GM23338 (cell line): ENCODE data around the gene NCBP1. TPM values are rescaled to one million over a fixed set of nuclear protein-coding genes. Genes with fewer than 3 reads are reported as not detected.
A peak's percentile ranks its signal among the peaks of the same experiment; 100 is the strongest.

Source experiments
- ATAC-seq: fragments of 200-7000 bp; cut with Tn5 transposase; 3 replicates; pipeline ENCODE4 v1.9.1; 2020
- DNase-seq: peaks from one replicate; pipeline ENCODE4 v3.0.0-alpha.2; 2015; ENCODE audit warnings: low spot score
- H2AFZ ChIP-seq: fragments of 200-600 bp; sonication (generic); 2 replicates; pipeline ENCODE4 v1.8.0; 2016; ENCODE audit warnings: antibody characterized with exemption, mild to moderate bottlenecking, moderate library complexity
- H3F3A ChIP-seq: fragments of 200-600 bp; sonication (generic); replicated peaks from 2 replicates; pipeline ENCODE4 v1.8.0; 2017; ENCODE audit warnings: antibody characterized with exemption, mixed run types, low read depth
- H3K27ac ChIP-seq: fragments of 200-600 bp; sonication (generic); 2 replicates; pipeline ENCODE4 v1.6.1; 2016; ENCODE audit warnings: low read depth
- H3K27me3 ChIP-seq: fragments of 200-600 bp; sonication (generic); 2 replicates; pipeline ENCODE4 v1.8.0; 2016; ENCODE audit warnings: mild to moderate bottlenecking, mixed run types, moderate library complexity; ENCODE audit not compliant: insufficient read depth
- H3K36me3 ChIP-seq: fragments of 200-600 bp; sonication (generic); 2 replicates; pipeline ENCODE4 v1.8.0; 2016; ENCODE audit warnings: mild to moderate bottlenecking; ENCODE audit not compliant: insufficient read depth
- H3K4me1 ChIP-seq: fragments of 200-600 bp; sonication (generic); 2 replicates; pipeline ENCODE4 v1.8.0; 2016; ENCODE audit warnings: mild to moderate bottlenecking, moderate library complexity; ENCODE audit not compliant: insufficient read depth
- H3K4me2 ChIP-seq: fragments of 200-600 bp; sonication (generic); 2 replicates; pipeline ENCODE4 v1.7.1; 2017; ENCODE audit warnings: mixed run types
- H3K4me3 ChIP-seq: fragments of 200-600 bp; sonication (generic); 2 replicates; pipeline ENCODE4 v1.6.1; 2016; ENCODE audit warnings: mixed run types
- H3K79me2 ChIP-seq: fragments of 200-600 bp; sonication (generic); replicated peaks from 2 replicates; pipeline ENCODE4 v1.8.0; 2017; ENCODE audit warnings: mild to moderate bottlenecking; ENCODE audit not compliant: insufficient read depth
- H3K9me2 ChIP-seq: fragments of 200-600 bp; sonication (generic); 2 replicates; pipeline ENCODE4 v1.8.0; 2017; ENCODE audit not compliant: insufficient read depth
- H4K20me1 ChIP-seq: fragments of 200-600 bp; sonication (generic); replicated peaks from 2 replicates; pipeline ENCODE4 v1.8.0; 2017; ENCODE audit warnings: mild to moderate bottlenecking; ENCODE audit not compliant: insufficient read depth
- H3K27ac Mint-ChIP-seq: 2 replicates; pipeline ENCODE4 v1.8.0; 2020; ENCODE audit warnings: inconsistent platforms, mild to moderate bottlenecking, moderate library complexity, mixed read lengths
- H3K27me3 Mint-ChIP-seq: 3 replicates; pipeline ENCODE4 v1.8.0; 2022; ENCODE audit warnings: low read depth, mild to moderate bottlenecking, moderate library complexity, mixed read lengths, inconsistent platforms; ENCODE audit not compliant: insufficient read depth, poor library complexity
- H3K36me3 Mint-ChIP-seq: 3 replicates; pipeline ENCODE4 v1.8.0; 2021; ENCODE audit warnings: low read depth, mild to moderate bottlenecking, inconsistent platforms, moderate library complexity, mixed read lengths
- H3K4me1 Mint-ChIP-seq: 3 replicates; pipeline ENCODE4 v1.8.0; 2020; ENCODE audit warnings: mild to moderate bottlenecking, inconsistent platforms, mixed read lengths
- H3K4me3 Mint-ChIP-seq: 3 replicates; pipeline ENCODE4 v1.8.0; 2021; ENCODE audit warnings: moderate library complexity, mild to moderate bottlenecking, inconsistent platforms, mixed read lengths
- H3K9me3 Mint-ChIP-seq: 3 replicates; pipeline ENCODE4 v1.8.0; 2020; ENCODE audit warnings: moderate library complexity, mild to moderate bottlenecking, inconsistent platforms, mixed read lengths
- CREB1 ChIP-seq: fragments of 250-450 bp; sonication (Bioruptor Pico); IDR thresholded peaks from 2 replicates; pipeline ENCODE4 v1.5.0; 2020; ENCODE audit warnings: low read depth, mild to moderate bottlenecking, moderate library complexity
- EZH2 ChIP-seq: fragments of 200-600 bp; sonication (generic); IDR thresholded peaks from one replicate; pipeline ENCODE4 v1.8.0; 2017; ENCODE audit warnings: antibody characterized with exemption, mild to moderate bottlenecking, low read depth; ENCODE audit not compliant: unreplicated experiment
- EZH2phosphoT487 ChIP-seq: fragments of 200-600 bp; sonication (generic); IDR thresholded peaks from one replicate; pipeline ENCODE4 v1.8.1; 2018; ENCODE audit warnings: antibody characterized with exemption; ENCODE audit not compliant: unreplicated experiment
- JUNB ChIP-seq: IDR thresholded peaks from one replicate; pipeline ENCODE4 v1.6.1; 2016; ENCODE audit warnings: antibody characterized with exemption; ENCODE audit not compliant: unreplicated experiment
- NANOG ChIP-seq: IDR thresholded peaks from 2 replicates; pipeline ENCODE4 v1.6.1; 2016; ENCODE audit warnings: antibody characterized with exemption, borderline replicate concordance
- POLR2AphosphoS5 ChIP-seq: IDR thresholded peaks from 2 replicates; pipeline ENCODE4 v1.6.1; 2016; ENCODE audit warnings: antibody characterized with exemption, low read depth
- STAT1 ChIP-seq: IDR thresholded peaks from one replicate; pipeline ENCODE4 v1.6.1; 2016; ENCODE audit warnings: antibody characterized with exemption; ENCODE audit not compliant: unreplicated experiment
- ZNF114 ChIP-seq: fragments of 250-450 bp; sonication (Bioruptor Pico); IDR thresholded peaks from 2 replicates; pipeline ENCODE4 v1.5.0; 2020; ENCODE audit warnings: mild to moderate bottlenecking, moderate library complexity
- ZNF331 ChIP-seq: fragments of 250-450 bp; sonication (Bioruptor Pico); IDR thresholded peaks from 2 replicates; pipeline ENCODE4 v1.5.0; 2020; ENCODE audit warnings: low read depth, mild to moderate bottlenecking, moderate library complexity
- polyA plus RNA-seq: library from polyadenylated mRNA; unstranded; fragments of >200 nt; fragmentation: Nextera tagmentation; extraction: Ambion mirVana; gene quantifications from 2 replicates; pipeline ENCODE4 v1.2.1, GENCODE V29; 2016
- total RNA-seq: library from RNA; depleted of rRNA; stranded (reverse); fragments of >200 nt; shearing (Covaris generic); gene quantifications from 2 replicates; pipeline ENCODE4 v1.2.3, GENCODE V29; 2014
- TF ChIP-seq, protein P1 (sequence below): IDR thresholded peaks from 2 replicates; pipeline ENCODE4 v1.6.1; 2016; ENCODE audit warnings: antibody characterized with exemption
- TF ChIP-seq, protein P2 (sequence below): fragments of 250-450 bp; sonication (Bioruptor Pico); IDR thresholded peaks from 2 replicates; pipeline ENCODE4 v1.5.0; 2020; ENCODE audit warnings: mild to moderate bottlenecking, moderate library complexity
- TF ChIP-seq, protein P3 (sequence below), 2 experiments: fragments of 200-600 bp in 1 of 2; sonication (generic) in 1 of 2; conservative IDR thresholded peaks; 2 replicates each; pipeline versions ENCODE4 v1.5.1 to v1.6.1; 2016 to 2017; ENCODE audit warnings: antibody characterized with exemption in 2 of 2, low read depth in 2 of 2, mild to moderate bottlenecking in 2 of 2, moderate library complexity in 1 of 2
- TF ChIP-seq, protein P4 (sequence below): IDR thresholded peaks from one replicate; pipeline ENCODE4 v1.6.1; 2018; ENCODE audit warnings: antibody characterized with exemption; ENCODE audit not compliant: unreplicated experiment

The NCBP1 gene
- total and polyA plus RNA-seq, 2 experiments from 2014 or later, result 43.9 to 60.2 TPM

DNA sequence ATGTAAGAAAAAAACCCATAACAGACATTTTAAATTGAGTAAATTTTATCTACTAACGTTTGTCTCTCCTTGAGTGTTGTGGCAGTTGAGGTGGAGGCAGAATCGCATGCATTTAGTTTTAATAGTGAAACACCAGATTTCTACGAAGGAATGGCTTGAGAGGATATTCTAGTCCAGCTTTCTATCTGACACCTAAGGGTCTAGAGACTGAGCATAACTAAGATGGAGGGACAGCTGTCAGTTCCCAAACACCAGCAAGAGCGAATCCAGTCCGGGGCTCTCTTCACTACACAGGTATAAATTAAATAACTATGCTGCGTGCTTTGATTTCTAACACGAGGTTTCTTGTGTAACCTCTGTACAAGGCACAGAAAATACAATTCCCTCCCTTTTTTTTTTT is 1.4 kb downstream of the NCBP1 start:
- H3K36me3 ChIP-seq, result no peaks in the 10 kb centered on the region
- H3F3A ChIP-seq, result peaks cover 3% of the 10 kb centered on the region; the same call in 1 of the 2 replicates
- TF ChIP-seq EZH2phosphoT487 (no peak), JUNB (no peak), POLR2AphosphoS5 (no peak), ZNF114 (CRISPR knock-in tag) (no peak), NANOG (no peak), ZNF331 (CRISPR knock-in tag) (no peak), EZH2 (no peak), STAT1 (no peak), CREB1 (CRISPR knock-in tag) (no peak)
- TF ChIP-seq, protein P1, sequence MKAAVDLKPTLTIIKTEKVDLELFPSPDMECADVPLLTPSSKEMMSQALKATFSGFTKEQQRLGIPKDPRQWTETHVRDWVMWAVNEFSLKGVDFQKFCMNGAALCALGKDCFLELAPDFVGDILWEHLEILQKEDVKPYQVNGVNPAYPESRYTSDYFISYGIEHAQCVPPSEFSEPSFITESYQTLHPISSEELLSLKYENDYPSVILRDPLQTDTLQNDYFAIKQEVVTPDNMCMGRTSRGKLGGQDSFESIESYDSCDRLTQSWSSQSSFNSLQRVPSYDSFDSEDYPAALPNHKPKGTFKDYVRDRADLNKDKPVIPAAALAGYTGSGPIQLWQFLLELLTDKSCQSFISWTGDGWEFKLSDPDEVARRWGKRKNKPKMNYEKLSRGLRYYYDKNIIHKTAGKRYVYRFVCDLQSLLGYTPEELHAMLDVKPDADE, result no peak
- TF ChIP-seq, protein P2, sequence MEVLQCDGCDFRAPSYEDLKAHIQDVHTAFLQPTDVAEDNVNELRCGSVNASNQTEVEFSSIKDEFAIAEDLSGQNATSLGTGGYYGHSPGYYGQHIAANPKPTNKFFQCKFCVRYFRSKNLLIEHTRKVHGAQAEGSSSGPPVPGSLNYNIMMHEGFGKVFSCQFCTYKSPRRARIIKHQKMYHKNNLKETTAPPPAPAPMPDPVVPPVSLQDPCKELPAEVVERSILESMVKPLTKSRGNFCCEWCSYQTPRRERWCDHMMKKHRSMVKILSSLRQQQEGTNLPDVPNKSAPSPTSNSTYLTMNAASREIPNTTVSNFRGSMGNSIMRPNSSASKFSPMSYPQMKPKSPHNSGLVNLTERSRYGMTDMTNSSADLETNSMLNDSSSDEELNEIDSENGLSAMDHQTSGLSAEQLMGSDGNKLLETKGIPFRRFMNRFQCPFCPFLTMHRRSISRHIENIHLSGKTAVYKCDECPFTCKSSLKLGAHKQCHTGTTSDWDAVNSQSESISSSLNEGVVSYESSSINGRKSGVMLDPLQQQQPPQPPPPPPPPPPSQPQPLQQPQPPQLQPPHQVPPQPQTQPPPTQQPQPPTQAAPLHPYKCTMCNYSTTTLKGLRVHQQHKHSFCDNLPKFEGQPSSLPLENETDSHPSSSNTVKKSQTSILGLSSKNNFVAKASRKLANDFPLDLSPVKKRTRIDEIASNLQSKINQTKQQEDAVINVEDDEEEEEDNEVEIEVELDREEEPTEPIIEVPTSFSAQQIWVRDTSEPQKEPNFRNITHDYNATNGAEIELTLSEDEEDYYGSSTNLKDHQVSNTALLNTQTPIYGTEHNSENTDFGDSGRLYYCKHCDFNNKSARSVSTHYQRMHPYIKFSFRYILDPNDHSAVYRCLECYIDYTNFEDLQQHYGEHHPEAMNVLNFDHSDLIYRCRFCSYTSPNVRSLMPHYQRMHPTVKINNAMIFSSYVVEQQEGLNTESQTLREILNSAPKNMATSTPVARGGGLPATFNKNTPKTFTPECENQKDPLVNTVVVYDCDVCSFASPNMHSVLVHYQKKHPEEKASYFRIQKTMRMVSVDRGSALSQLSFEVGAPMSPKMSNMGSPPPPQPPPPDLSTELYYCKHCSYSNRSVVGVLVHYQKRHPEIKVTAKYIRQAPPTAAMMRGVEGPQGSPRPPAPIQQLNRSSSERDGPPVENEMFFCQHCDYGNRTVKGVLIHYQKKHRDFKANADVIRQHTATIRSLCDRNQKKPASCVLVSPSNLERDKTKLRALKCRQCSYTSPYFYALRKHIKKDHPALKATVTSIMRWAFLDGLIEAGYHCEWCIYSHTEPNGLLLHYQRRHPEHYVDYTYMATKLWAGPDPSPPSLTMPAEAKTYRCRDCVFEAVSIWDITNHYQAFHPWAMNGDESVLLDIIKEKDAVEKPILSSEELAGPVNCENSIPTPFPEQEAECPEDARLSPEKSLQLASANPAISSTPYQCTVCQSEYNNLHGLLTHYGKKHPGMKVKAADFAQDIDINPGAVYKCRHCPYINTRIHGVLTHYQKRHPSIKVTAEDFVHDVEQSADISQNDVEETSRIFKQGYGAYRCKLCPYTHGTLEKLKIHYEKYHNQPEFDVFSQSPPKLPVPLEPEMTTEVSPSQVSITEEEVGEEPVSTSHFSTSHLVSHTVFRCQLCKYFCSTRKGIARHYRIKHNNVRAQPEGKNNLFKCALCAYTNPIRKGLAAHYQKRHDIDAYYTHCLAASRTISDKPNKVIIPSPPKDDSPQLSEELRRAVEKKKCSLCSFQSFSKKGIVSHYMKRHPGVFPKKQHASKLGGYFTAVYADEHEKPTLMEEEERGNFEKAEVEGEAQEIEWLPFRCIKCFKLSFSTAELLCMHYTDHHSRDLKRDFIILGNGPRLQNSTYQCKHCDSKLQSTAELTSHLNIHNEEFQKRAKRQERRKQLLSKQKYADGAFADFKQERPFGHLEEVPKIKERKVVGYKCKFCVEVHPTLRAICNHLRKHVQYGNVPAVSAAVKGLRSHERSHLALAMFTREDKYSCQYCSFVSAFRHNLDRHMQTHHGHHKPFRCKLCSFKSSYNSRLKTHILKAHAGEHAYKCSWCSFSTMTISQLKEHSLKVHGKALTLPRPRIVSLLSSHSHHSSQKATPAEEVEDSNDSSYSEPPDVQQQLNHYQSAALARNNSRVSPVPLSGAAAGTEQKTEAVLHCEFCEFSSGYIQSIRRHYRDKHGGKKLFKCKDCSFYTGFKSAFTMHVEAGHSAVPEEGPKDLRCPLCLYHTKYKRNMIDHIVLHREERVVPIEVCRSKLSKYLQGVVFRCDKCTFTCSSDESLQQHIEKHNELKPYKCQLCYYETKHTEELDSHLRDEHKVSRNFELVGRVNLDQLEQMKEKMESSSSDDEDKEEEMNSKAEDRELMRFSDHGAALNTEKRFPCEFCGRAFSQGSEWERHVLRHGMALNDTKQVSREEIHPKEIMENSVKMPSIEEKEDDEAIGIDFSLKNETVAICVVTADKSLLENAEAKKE (CRISPR knock-in tag), result no peak
- TF ChIP-seq, protein P3, sequence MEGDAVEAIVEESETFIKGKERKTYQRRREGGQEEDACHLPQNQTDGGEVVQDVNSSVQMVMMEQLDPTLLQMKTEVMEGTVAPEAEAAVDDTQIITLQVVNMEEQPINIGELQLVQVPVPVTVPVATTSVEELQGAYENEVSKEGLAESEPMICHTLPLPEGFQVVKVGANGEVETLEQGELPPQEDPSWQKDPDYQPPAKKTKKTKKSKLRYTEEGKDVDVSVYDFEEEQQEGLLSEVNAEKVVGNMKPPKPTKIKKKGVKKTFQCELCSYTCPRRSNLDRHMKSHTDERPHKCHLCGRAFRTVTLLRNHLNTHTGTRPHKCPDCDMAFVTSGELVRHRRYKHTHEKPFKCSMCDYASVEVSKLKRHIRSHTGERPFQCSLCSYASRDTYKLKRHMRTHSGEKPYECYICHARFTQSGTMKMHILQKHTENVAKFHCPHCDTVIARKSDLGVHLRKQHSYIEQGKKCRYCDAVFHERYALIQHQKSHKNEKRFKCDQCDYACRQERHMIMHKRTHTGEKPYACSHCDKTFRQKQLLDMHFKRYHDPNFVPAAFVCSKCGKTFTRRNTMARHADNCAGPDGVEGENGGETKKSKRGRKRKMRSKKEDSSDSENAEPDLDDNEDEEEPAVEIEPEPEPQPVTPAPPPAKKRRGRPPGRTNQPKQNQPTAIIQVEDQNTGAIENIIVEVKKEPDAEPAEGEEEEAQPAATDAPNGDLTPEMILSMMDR (conservative IDR thresholded peaks at IDR 0.05; ENCODE audit: low read depth in 2 of 2), result no peak
- TF ChIP-seq, protein P4, sequence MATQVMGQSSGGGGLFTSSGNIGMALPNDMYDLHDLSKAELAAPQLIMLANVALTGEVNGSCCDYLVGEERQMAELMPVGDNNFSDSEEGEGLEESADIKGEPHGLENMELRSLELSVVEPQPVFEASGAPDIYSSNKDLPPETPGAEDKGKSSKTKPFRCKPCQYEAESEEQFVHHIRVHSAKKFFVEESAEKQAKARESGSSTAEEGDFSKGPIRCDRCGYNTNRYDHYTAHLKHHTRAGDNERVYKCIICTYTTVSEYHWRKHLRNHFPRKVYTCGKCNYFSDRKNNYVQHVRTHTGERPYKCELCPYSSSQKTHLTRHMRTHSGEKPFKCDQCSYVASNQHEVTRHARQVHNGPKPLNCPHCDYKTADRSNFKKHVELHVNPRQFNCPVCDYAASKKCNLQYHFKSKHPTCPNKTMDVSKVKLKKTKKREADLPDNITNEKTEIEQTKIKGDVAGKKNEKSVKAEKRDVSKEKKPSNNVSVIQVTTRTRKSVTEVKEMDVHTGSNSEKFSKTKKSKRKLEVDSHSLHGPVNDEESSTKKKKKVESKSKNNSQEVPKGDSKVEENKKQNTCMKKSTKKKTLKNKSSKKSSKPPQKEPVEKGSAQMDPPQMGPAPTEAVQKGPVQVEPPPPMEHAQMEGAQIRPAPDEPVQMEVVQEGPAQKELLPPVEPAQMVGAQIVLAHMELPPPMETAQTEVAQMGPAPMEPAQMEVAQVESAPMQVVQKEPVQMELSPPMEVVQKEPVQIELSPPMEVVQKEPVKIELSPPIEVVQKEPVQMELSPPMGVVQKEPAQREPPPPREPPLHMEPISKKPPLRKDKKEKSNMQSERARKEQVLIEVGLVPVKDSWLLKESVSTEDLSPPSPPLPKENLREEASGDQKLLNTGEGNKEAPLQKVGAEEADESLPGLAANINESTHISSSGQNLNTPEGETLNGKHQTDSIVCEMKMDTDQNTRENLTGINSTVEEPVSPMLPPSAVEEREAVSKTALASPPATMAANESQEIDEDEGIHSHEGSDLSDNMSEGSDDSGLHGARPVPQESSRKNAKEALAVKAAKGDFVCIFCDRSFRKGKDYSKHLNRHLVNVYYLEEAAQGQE, result no peak
- H3K79me2 ChIP-seq, result peaks cover 80% of the 10 kb centered on the region
- no peak for ATAC-seq
- Mint-ChIP-seq H3K4me1 (peaks cover 39% of the 10 kb centered on the region), H3K4me3 (peak overlapping the region; percentile 91), H3K27ac (no peak overlapping the region), H3K9me3 (no peaks in the 10 kb centered on the region), H3K27me3 (peaks cover 7% of the 10 kb centered on the region), H3K36me3 (peaks cover 3% of the 10 kb centered on the region; the same call in 1 of the 3 replicates)
- H3K27ac ChIP-seq, result no peak overlapping the region
- no peak for DNase-seq
- H4K20me1 ChIP-seq, result peaks cover 48% of the 10 kb centered on the region
- H3K4me3 ChIP-seq, result peak overlapping the region; percentile 91
- no peak overlapping the region for H2AFZ ChIP-seq
- H3K9me2 ChIP-seq, result no peaks in the 10 kb centered on the region
- H3K27me3 ChIP-seq, result no peaks in the 10 kb centered on the region
- H3K4me1 ChIP-seq, result peaks cover 20% of the 10 kb centered on the region
- peak overlapping the region; percentile 89 for H3K4me2 ChIP-seq
